ENCODE data around the gene SLC17A6. TPM values are rescaled to one million over a fixed set of nuclear protein-coding genes. Genes with fewer than 3 reads are reported as not detected.

Gene SLC17A6
- total RNA-seq, 1 experiment from 2014 or later = not detected

- no peak overlapping the region for H3K4me3 ChIP-seq
- no peak for DNase-seq
- no peaks in the 10 kb centered on the region for H3K9me3 ChIP-seq (replicated peaks)
- H3K4me1 ChIP-seq = no peaks in the 10 kb centered on the region
- peaks cover 12% of the 10 kb centered on the region; the same call in 1 of the 2 replicates for H3K27me3 ChIP-seq
- no peaks in the 10 kb centered on the region for H3K36me3 ChIP-seq
- no peak overlapping the region for H3K27ac ChIP-seq
Measured at GRCh38 chr11:22344081-22344480, 5.9 kb downstream of the SLC17A6 start.

- H3K36me3 ChIP-seq = no peaks in the 10 kb centered on the region
- H3K4me3 ChIP-seq = no peak overlapping the region
- 0 out of 2 replicates have a peak, but pooled peaks cover 9% of the 10 kb centered on the region for H3K27me3 ChIP-seq
- H3K27ac ChIP-seq = no peak overlapping the region
- DNase-seq = no peak
- no peaks in the 10 kb centered on the region for H3K4me1 ChIP-seq
- H3K9me3 ChIP-seq (replicated peaks) = no peaks in the 10 kb centered on the region
Measured at GRCh38 chr11:22346282-22346681, 8.1 kb downstream of the SLC17A6 start.

GRCh38 chr11:22347857-22348487, 9.8 kb downstream of the SLC17A6 start:
- no peak overlapping the region for H3K4me3 ChIP-seq
- no peak overlapping the region for H3K27ac ChIP-seq
- DNase-seq = no peak
- no peaks in the 10 kb centered on the region for H3K36me3 ChIP-seq
- no peaks in the 10 kb centered on the region for H3K9me3 ChIP-seq (replicated peaks)
- 0 out of 2 replicates have a peak, but pooled peaks cover 9% of the 10 kb centered on the region for H3K27me3 ChIP-seq
- no peaks in the 10 kb centered on the region for H3K4me1 ChIP-seq

- H3K4me3 ChIP-seq = no peak overlapping the region
- no peak for DNase-seq
- H3K27ac ChIP-seq = no peak overlapping the region
- H3K4me1 ChIP-seq = no peaks in the 10 kb centered on the region
- H3K27me3 ChIP-seq = 0 out of 2 replicates have a peak, but pooled peaks cover 2% of the 10 kb centered on the region
- no peaks in the 10 kb centered on the region for H3K9me3 ChIP-seq (replicated peaks)
- no peaks in the 10 kb centered on the region for H3K36me3 ChIP-seq
Measured at GRCh38 chr11:22349491-22349890, 11.3 kb downstream of the SLC17A6 start.

GRCh38 chr11:22359295-22359694, 21.1 kb downstream of the SLC17A6 start:
- Histone ChIP-seq H3K9me3 (replicated peaks) (no peaks in the 10 kb centered on the region), H3K27ac (no peak overlapping the region), H3K27me3 (peaks cover 7% of the 10 kb centered on the region; the same call in 1 of the 2 replicates), H3K36me3 (no peaks in the 10 kb centered on the region), H3K4me3 (no peak overlapping the region), H3K4me1 (no peaks in the 10 kb centered on the region)
- DNase-seq = no peak

- H3K27me3 ChIP-seq = no peaks in the 10 kb centered on the region
- no peaks in the 10 kb centered on the region for H3K36me3 ChIP-seq
- no peak overlapping the region for H3K4me3 ChIP-seq
- H3K27ac ChIP-seq = no peak overlapping the region
- no peaks in the 10 kb centered on the region for H3K4me1 ChIP-seq
- DNase-seq = no peak
- H3K9me3 ChIP-seq (replicated peaks) = no peaks in the 10 kb centered on the region
Measured at GRCh38 chr11:22371160-22371559, 33.0 kb downstream of the SLC17A6 start.

- H3K27me3 ChIP-seq = no peaks in the 10 kb centered on the region; the same call in 1 of the 2 replicates
- H3K27ac ChIP-seq = no peak overlapping the region
- H3K36me3 ChIP-seq = no peaks in the 10 kb centered on the region
- no peak overlapping the region for H3K4me3 ChIP-seq
- no peaks in the 10 kb centered on the region for H3K9me3 ChIP-seq (replicated peaks)
- DNase-seq = no peak
- H3K4me1 ChIP-seq = no peaks in the 10 kb centered on the region
Measured at GRCh38 chr11:22387126-22387525, 48.9 kb downstream of the SLC17A6 start.

- H3K27me3 ChIP-seq = no peaks in the 10 kb centered on the region
- H3K4me1 ChIP-seq = no peaks in the 10 kb centered on the region
- no peak for DNase-seq
Measured at GRCh38 chr11:22389526-22390282, 51.5 kb downstream of the SLC17A6 start.

GRCh38 chr11:22390283-22390655, 52.1 kb downstream of the SLC17A6 start:
- H3K36me3 ChIP-seq = no peaks in the 10 kb centered on the region
- no peak for DNase-seq
- no peaks in the 10 kb centered on the region for H3K4me1 ChIP-seq
- H3K9me3 ChIP-seq (replicated peaks) = 0 out of 2 replicates have a peak, but pooled peaks cover 5% of the 10 kb centered on the region
- no peaks in the 10 kb centered on the region for H3K27me3 ChIP-seq
- no peak overlapping the region for H3K27ac ChIP-seq
- no peak overlapping the region for H3K4me3 ChIP-seq

More at GRCh38 chr11:22389526-22390282, 51.5 kb downstream of the SLC17A6 start:
- no peak overlapping the region for H3K4me3 ChIP-seq
- 0 out of 2 replicates have a peak, but pooled peaks cover 5% of the 10 kb centered on the region for H3K9me3 ChIP-seq (replicated peaks)
- no peaks in the 10 kb centered on the region for H3K36me3 ChIP-seq
- H3K27ac ChIP-seq = no peak overlapping the region

- H3K27me3 ChIP-seq = no peaks in the 10 kb centered on the region
- no peak overlapping the region for H3K4me3 ChIP-seq
- H3K36me3 ChIP-seq = no peaks in the 10 kb centered on the region
- H3K9me3 ChIP-seq (replicated peaks) = 0 out of 2 replicates have a peak, but pooled peaks cover 5% of the 10 kb centered on the region
- H3K27ac ChIP-seq = no peak overlapping the region
- no peaks in the 10 kb centered on the region for H3K4me1 ChIP-seq
- no peak for DNase-seq
Measured at GRCh38 chr11:22392561-22392960, 54.4 kb downstream of the SLC17A6 start.

GRCh38 chr11:22405377-22405776, 67.2 kb downstream of the SLC17A6 start:
- Histone ChIP-seq H3K27ac (no peak overlapping the region), H3K4me3 (no peak overlapping the region), H3K36me3 (no peaks in the 10 kb centered on the region), H3K9me3 (replicated peaks) (no peaks in the 10 kb centered on the region), H3K4me1 (no peaks in the 10 kb centered on the region), H3K27me3 (no peaks in the 10 kb centered on the region)
- DNase-seq = no peak

GRCh38 chr11:22407267-22407666, 69.1 kb downstream of the SLC17A6 start:
- Histone ChIP-seq H3K27ac (no peak overlapping the region), H3K4me3 (no peak overlapping the region), H3K9me3 (replicated peaks) (no peaks in the 10 kb centered on the region), H3K36me3 (no peaks in the 10 kb centered on the region), H3K27me3 (no peaks in the 10 kb centered on the region), H3K4me1 (no peaks in the 10 kb centered on the region)
- DNase-seq = no peak

- H3K9me3 ChIP-seq (replicated peaks) = no peaks in the 10 kb centered on the region
Measured at GRCh38 chr11:22407921-22408320, 69.7 kb downstream of the SLC17A6 start.

GRCh38 chr11:22415476-22415875, 77.3 kb downstream of the SLC17A6 start:
- Histone ChIP-seq H3K36me3 (no peaks in the 10 kb centered on the region), H3K4me1 (no peaks in the 10 kb centered on the region), H3K9me3 (replicated peaks) (no peaks in the 10 kb centered on the region), H3K27me3 (no peaks in the 10 kb centered on the region), H3K4me3 (no peak overlapping the region), H3K27ac (no peak overlapping the region)
- no peak for DNase-seq

More at GRCh38 chr11:22407921-22408320, 69.7 kb downstream of the SLC17A6 start:
- H3K4me1 ChIP-seq = no peaks in the 10 kb centered on the region
- no peak for DNase-seq
- no peak overlapping the region for H3K4me3 ChIP-seq
- no peaks in the 10 kb centered on the region for H3K36me3 ChIP-seq
- H3K27ac ChIP-seq = no peak overlapping the region
- H3K27me3 ChIP-seq = no peaks in the 10 kb centered on the region

- no peak overlapping the region for H3K27ac ChIP-seq
- H3K4me3 ChIP-seq = no peak overlapping the region
- DNase-seq = no peak
- no peaks in the 10 kb centered on the region for H3K36me3 ChIP-seq
- no peaks in the 10 kb centered on the region for H3K4me1 ChIP-seq
- no peaks in the 10 kb centered on the region for H3K27me3 ChIP-seq
- H3K9me3 ChIP-seq (replicated peaks) = no peaks in the 10 kb centered on the region
Measured at GRCh38 chr11:22416462-22416861, 78.3 kb downstream of the SLC17A6 start.
